ENCODE measurements around the gene SLC29A4.
"Not testable (repeated sequence)": the region's sequence is repeated elsewhere in the genome, so short reads cannot be mapped to it uniquely, and the experiment has no call there.

Gene SLC29A4

DNA sequence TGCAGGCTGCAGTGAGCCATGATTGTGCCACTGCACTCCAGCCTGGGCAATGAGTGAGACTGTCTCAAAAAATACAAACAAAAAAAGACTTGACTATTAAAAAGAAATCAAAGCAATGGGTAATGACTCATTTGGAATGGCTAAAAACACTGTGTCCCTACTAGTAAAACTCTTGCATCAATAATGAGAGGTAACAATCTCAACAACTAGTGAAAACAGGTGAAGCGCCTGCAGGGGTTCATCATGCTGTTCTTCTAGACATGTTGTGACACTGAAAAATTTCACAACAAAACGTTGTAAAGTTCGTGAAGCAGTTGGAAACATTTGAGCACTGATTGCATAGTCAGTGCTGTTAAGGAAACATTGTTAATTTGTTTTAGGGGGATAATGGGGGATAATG lies 26.9 kb upstream of the SLC29A4 start:
- ChIA-PET CTCF (interaction anchor here (0.9 kb wide), 1 partner anchor 29 kb away, joined by 3 read pairs; no protein-coding TSS in a partner anchor), POLR2A (no interaction called here)
- TF ChIP-seq ZNF384 (IDR thresholded peaks at IDR 0.05) (no peak), BHLHE40 (IDR thresholded peaks at IDR 0.05; ENCODE audit: borderline replicate concordance) (no peak), SP1 (IDR thresholded peaks at IDR 0.05) (no peak), LEF1 (IDR thresholded peaks at IDR 0.05; ENCODE audit: borderline replicate concordance) (no peak), CTBP1 (IDR thresholded peaks at IDR 0.05; ENCODE audit: borderline replicate concordance) (no peak), HDGF (IDR thresholded peaks at IDR 0.05; ENCODE audit: borderline replicate concordance) (no peak), FOXM1 (IDR thresholded peaks at IDR 0.05; ENCODE audit: borderline replicate concordance) (no peak), L3MBTL2 (conservative IDR thresholded peaks at IDR 0.05) (no peak), TARDBP (IDR thresholded peaks at IDR 0.05) (no peak)
- DNase-seq (ENCODE audit: extremely low spot score) = no peak

DNA sequence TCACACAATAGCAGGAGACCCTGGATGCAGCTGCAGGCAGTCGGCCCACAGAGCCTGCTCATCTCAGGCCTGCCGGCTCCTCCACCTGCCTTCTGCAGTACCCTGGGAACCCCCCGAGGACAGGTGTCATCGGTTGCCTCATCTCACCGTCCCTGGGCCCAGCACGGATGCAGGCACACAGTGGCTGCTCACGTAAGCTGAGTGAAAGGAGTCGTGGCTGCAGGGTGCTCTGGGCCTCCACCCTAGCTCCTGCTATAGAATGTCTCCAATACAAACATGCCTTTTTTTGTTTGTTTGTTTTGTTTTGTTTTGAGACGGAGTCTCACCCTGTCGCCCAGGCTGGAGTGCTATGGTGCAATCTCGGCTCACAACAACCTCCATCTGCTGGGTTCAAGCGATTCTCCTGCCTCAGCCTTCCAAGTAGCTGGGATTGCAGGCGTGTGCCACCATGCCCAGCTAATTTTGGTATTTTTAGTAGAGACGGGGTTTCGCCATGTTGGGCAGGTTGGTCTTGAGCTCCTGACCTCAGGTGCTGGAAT lies 22.1 kb upstream of the SLC29A4 start:
- POLR2A ChIA-PET; DNase-seq (ENCODE audit: extremely low spot score): not testable (repeated sequence)
- CTCF ChIA-PET = interaction anchor here (1.4 kb wide), 1 partner anchor 21 kb away, joined by 3 read pairs; no protein-coding TSS in a partner anchor

DNA sequence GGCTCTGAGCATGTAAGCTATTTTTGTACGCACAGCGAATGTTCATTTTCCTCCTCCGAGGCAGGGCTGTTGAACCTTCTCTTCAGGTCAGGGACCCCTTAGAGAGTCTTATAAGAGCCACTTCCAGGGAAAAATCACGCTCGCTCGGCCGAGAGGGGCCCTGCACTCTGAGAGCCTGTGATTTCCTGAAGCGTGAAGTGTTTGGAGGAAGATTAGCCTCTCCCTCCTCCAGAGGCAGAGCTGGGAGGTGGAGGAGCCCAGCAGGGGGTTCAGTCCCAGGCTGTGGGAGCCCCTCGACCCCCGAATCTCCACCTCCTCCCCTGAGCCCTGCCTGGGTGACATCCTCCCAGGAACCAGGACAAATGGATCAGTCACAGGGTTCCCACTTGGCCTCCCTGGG lies 19.7 kb upstream of the SLC29A4 start:
- CTCF ChIA-PET; POLR2A ChIA-PET; DNase-seq (ENCODE audit: extremely low spot score): not testable (repeated sequence)

DNA sequence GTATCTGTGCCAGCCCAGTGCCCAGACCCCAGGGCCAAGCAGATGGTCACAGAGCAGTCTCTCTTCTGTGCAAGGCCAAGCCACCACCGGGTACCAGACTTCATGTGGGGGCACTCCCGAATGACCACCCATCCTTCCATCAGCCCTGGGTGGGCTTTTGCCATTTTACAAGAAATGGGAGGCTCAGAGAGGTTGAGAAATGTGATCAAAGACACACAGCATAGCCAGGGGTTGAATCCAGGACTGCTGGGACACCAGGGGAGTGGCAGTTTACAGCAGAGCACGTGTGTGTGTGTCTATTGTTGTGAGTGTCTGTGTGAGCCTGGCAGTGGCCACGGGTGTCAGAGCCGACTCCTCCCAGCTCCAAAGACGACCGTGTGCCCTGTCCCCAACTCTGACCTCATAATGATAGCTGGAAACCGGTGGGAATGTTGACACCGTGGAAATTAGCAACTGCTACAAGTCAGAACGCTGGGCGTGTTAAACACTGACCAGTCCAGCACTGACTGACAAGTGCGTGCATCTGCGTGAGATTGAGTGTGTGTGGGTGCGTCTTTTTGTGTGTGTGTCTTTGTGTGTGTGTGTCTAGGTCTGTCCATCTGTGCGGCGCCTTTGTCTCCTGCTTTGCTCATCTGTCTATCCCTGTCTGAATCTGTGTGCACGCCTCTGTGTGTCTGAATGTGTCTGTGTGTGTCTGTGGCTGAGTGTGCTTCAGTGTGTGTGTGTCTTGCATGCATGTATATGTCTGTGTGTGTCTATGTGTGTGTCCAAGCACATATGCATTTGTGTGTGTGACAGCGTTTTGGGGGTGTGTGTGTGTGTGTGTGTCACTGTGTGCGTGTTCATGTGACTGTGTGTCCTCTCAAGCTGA lies 17.2 kb upstream of the SLC29A4 start:
- no peak for DNase-seq (ENCODE audit: extremely low spot score)
- ChIA-PET POLR2A (no interaction called here), CTCF (no interaction called here)
- TF ChIP-seq SP1 (IDR thresholded peaks at IDR 0.05) (no peak), ELF4 (IDR thresholded peaks at IDR 0.05) (no peak), NFRKB (IDR thresholded peaks at IDR 0.05) (no peak), FOXA1 (IDR thresholded peaks at IDR 0.05) (no peak), HDGF (IDR thresholded peaks at IDR 0.05; ENCODE audit: borderline replicate concordance) (no peak)

DNA sequence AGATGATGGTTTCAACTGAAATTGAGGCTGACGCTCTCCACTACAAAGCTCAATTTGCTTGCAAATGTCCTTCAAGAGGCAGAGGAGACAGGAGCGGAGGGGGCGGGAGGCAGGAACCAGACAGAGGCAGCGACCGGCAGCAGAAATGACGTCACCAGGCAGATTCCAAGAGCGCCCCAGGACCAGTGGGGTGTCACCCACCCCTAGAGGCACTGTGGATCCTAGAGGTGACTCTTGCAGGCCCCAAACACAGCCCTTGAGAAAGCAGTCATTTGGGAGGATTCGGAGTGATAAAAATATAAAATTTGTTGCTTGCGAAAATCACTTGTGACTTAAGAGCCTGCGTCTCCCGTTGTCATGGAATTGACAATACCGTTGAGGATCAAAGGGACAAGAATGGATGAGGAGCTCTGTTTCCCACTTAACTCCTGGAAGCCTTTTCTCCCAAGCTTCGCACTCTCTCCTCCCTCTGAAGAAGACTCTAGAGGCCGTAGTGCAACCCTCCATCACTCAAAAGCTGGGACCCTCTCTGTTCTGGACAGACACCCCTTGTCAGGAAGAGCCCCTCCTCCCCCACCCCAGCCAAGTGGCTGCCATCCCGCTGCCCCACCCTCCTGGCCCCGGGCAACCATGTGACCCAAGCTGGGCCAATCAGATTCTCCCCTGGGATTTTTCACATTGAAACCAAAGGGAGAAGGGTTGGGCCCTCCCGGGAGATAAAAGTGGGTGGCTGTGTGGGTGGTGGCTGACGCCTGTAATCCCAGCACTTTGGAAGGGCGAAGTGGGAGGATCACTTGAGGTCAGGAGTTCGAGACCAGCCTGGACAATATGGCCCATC lies 16.3 kb upstream of the SLC29A4 start:
- POLR2A ChIA-PET = no interaction called here
- no peak for TF ChIP-seq TARDBP (IDR thresholded peaks at IDR 0.05)
- TF ChIP-seq, protein P1, sequence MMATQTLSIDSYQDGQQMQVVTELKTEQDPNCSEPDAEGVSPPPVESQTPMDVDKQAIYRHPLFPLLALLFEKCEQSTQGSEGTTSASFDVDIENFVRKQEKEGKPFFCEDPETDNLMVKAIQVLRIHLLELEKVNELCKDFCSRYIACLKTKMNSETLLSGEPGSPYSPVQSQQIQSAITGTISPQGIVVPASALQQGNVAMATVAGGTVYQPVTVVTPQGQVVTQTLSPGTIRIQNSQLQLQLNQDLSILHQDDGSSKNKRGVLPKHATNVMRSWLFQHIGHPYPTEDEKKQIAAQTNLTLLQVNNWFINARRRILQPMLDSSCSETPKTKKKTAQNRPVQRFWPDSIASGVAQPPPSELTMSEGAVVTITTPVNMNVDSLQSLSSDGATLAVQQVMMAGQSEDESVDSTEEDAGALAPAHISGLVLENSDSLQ (IDR thresholded peaks at IDR 0.05) = no peak
- TF ChIP-seq FOXK2 (IDR thresholded peaks at IDR 0.05) = no peak
- DNase-seq (ENCODE audit: extremely low spot score) = no peak
- CTCF ChIA-PET = no interaction called here

DNA sequence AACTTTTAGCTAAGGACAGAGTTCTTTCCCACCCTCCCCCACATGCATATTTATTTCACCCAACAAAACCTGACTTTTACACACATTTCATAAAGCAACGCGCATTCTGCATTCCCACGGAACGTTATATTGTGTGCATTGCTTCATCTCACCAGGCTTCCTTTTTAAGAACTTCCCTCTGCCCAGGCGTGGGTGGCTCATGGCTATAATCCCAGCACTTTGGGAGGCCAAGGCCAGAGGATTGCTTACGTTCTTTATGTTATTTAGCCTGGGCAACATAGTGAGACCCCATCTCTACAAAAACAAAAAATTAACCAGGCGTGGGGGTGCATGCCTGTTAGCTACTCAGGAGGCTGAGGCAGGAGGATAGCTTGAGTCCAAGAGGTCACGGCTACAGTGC lies 14.9 kb upstream of the SLC29A4 start:
- DNase-seq (ENCODE audit: extremely low spot score); POLR2A ChIA-PET; CTCF ChIA-PET: not testable (repeated sequence)

DNA sequence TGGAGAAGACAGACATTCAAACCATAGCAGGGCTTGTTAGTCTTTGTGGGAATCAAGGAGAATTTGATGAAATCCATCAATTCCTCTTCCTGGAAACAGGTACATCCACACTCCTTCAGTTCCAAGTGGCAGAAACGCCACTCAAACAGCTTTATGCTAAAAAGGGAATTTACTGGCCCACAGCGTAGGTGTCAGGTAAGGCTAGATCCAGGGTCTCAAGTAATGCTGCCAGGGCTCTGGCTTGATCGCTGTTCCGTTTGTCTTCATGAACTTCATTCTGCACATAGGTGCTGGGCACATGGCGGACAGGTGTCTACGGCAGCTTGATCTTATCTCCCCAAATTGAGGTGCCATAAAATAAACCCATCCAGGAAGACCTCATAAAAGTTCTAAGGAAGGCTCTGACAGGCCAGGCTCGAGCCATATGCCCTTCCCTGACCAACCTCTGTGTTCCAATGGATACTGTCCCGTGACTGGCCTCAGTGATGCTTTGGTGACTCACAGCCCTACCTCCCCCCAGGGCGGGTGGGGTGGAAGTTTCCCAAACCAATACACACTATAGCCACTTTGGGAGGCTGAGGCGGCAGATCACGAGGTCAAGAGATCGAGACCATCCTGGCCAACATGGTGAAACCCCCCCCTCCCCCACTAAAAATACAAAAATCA lies 12.6 kb upstream of the SLC29A4 start:
- POLR2A ChIA-PET; DNase-seq (ENCODE audit: extremely low spot score); CTCF ChIA-PET: not testable (repeated sequence)

DNA sequence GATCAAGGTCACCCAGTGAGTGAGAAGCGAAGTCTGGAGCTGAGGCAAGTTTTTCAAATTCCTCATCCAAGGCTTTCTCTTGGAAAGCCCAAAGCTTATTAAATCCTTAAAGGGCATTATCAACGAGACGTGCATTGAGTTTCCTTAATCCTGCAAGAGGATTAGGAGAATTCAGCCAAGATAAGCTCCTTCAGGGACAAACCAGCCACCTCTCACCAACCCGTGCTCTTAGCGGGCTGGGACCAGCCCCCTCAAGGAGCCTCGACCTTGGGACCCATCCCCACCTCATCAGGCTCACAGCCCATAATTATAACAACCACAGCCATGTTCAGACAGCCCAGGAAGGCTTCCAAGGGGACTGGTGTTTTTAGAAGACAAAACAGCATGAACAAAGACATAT lies 12.0 kb upstream of the SLC29A4 start:
- no peak for DNase-seq (ENCODE audit: extremely low spot score)
- ChIA-PET POLR2A (no interaction called here), CTCF (no interaction called here)
- TF ChIP-seq BHLHE40 (IDR thresholded peaks at IDR 0.05; ENCODE audit: borderline replicate concordance) (no peak), CTBP1 (IDR thresholded peaks at IDR 0.05; ENCODE audit: borderline replicate concordance) (no peak), FOXK2 (IDR thresholded peaks at IDR 0.05) (no peak)

DNA sequence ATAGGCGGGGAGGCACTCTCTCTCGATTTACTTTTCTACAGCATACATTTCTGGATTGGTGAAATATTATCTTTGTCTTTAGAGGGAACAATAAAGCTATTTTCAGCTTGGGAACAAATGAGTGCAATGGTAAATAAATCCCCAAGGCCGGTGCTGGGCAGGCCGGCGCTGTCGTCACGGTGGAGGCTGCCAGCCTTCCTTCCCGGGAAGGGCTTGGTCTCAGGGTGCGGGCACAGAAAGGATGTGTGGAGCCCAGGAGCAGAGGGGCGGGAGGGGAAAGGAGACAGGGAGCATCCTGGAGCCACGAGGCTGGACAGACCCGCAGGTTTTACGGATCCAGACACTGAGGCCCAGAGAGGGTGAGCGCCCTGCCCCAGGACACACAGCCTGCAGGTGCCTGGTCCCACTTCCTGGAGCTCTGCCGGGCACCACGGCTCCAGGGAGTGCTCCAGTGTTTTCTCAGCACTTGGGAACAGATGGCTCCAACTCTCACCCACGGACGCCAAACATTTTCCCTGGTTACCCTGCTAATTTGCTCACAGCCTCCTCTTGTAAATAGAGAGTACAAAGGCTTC lies 8.8 kb upstream of the SLC29A4 start:
- CTCF ChIA-PET; DNase-seq (ENCODE audit: extremely low spot score); POLR2A ChIA-PET: not testable (repeated sequence)

Data from HEK293T (cell line).